Tibial nerve (tissue), 4 donors: ENCODE results near the gene MSH5. TPM values are rescaled to one million over a fixed set of nuclear protein-coding genes. Genes with fewer than 3 reads are reported as not detected.
A peak's percentile ranks its signal among the peaks of the same experiment; 100 is the strongest.

Experiments
- DNase-seq, 2 donors: peaks; one replicate each; pipeline ENCODE4 v3.0.0-alpha.2; 2019; ENCODE audit warnings: low spot score in 2 of 2
- H3K27ac ChIP-seq, 4 donors: fragments of 200-600 bp; sonication (generic) in 3 of 4; one replicate each; pipeline ENCODE4 v1.5.1; 2017 to 2019; ENCODE audit warnings: mild to moderate bottlenecking in 1 of 4
- H3K27me3 ChIP-seq, 2 donors: fragments of 200-600 bp; sonication (generic) in 1 of 2; one replicate each; pipeline versions ENCODE4 v1.5.1 to v1.6.0; 2017 to 2019
- H3K36me3 ChIP-seq, 3 donors: fragments of 200-600 bp; sonication (generic); one replicate each; pipeline ENCODE4 v1.5.1; 2018 to 2019
- H3K4me1 ChIP-seq, 4 donors: fragments of 200-600 bp; sonication (generic) in 3 of 4; one replicate each; pipeline ENCODE4 v1.5.1; 2017 to 2019
- H3K4me3 ChIP-seq, 4 donors: fragments of 200-600 bp; sonication (generic) in 3 of 4; one replicate each; pipeline ENCODE4 v1.5.1; 2017 to 2019; ENCODE audit warnings: mild to moderate bottlenecking in 1 of 4, moderate library complexity in 1 of 4
- H3K9me3 ChIP-seq, 4 donors: fragments of 200-600 bp; sonication (generic) in 3 of 4; one replicate each; pipeline ENCODE4 v1.5.1; 2017 to 2019
- CTCF ChIP-seq, 5 experiments: fragments of 200-600 bp in 3 of 5; fragments of 450-650 bp in 2 of 5; sonication (generic) in 3 of 5; IDR thresholded peaks; one replicate each; pipeline ENCODE4 v1.5.1; 2016 to 2019; ENCODE audit warnings: antibody characterized with exemption in 5 of 5, mild to moderate bottlenecking in 3 of 5, moderate library complexity in 2 of 5
- EP300 ChIP-seq, 2 donors: sonication (generic); formaldehyde crosslinking; IDR thresholded peaks; one replicate each; pipeline ENCODE4 v1.6.1; 2017; ENCODE audit warnings: antibody characterized with exemption in 2 of 2, mild to moderate bottlenecking in 1 of 2
- POLR2A ChIP-seq, 2 donors: fragments of 450-650 bp; IDR thresholded peaks; one replicate each; pipeline ENCODE4 v1.6.1; 2017; ENCODE audit warnings: antibody characterized with exemption in 2 of 2, mild to moderate bottlenecking in 2 of 2, moderate library complexity in 2 of 2
- WGBS, 2 donors: methylation state at CpG; one replicate each; pipeline ENCODE4 v1.1.5; 2018; 5-methylcytosine and 5-hydroxymethylcytosine counted together
- total RNA-seq, 4 donors: library from RNA; depleted of rRNA; stranded (reverse); fragments of >200 nt; gene quantifications; one replicate each; pipeline ENCODE4 v1.1.0, GENCODE V29; 2016

MSH5 gene
- total RNA-seq, 4 donors from 2014 or later: 12.2 to 25.5 (median 18.4) TPM

GRCh38 chr6:31736021-31736767 lies 3.6 kb upstream of the MSH5 start, which contains the start of gene CLIC1:
TSS of gene CLIC1 (minus strand) at chr6:31736530. CDS start at chr6:31736300, 230 bp downstream.
- H3K4me1 ChIP-seq: peaks cover 0 to 72% (median 41%) of the 10 kb centered on the region in 4 donors
- WGBS, 2 donors: 0 to 1% methylated on average over 24 of the region's 24 CpGs

DNA sequence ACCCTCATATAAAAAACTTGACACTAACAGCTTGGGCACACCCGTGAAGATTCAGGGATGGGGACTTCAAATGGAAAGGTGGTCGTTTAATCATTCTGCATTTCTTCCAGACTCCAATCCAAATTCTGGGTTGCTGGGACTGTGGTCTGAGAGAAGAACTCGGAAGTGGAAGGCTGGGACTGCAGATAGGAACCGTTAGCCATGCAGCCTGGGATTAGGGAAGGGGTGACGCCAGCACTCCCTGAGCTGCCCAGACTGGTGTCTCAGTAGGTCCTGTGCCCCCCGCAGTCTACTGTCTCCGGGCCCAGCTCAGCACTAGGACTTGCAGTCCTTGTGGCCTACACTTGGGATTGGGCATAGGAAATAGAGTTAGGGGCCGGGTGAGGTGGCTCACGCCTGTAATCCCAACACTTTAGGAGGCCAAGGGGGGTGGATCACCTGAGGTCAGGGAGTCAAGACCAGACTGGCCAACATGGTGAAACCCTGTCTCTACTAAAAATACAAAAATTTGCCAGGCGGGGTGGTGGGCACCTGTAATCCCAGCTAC lies 3.0 kb upstream of the MSH5 start:
- DNase-seq: no peak
- peak overlapping the region; percentile 64 to 76 (median 64) for H3K4me3 ChIP-seq
- H3K9me3 ChIP-seq: no peaks in the 10 kb centered on the region
- no peak for TF ChIP-seq POLR2A (IDR thresholded peaks at IDR 0.05)
- TF ChIP-seq EP300 (IDR thresholded peaks at IDR 0.05): no peak
- no peak for TF ChIP-seq CTCF (IDR thresholded peaks at IDR 0.05)
- H3K27ac ChIP-seq: peak overlapping the region; percentile 89 to 94 (median 92)
- H3K27me3 ChIP-seq: no peaks in the 10 kb centered on the region
- H3K36me3 ChIP-seq: peaks cover 0 to 24% (median 4%) of the 10 kb centered on the region in 3 donors
- 36 to 48% methylated on average over 10 of the region's 10 CpGs for WGBS, 2 donors
- H3K4me1 ChIP-seq: peaks cover 0 to 72% (median 41%) of the 10 kb centered on the region in 4 donors

More at GRCh38 chr6:31736021-31736767, 3.6 kb upstream of the MSH5 start, which contains the start of gene CLIC1:
- Histone ChIP-seq H3K36me3 (peaks cover 0 to 28% (median 4%) of the 10 kb centered on the region in 3 donors), H3K9me3 (no peaks in the 10 kb centered on the region), H3K27me3 (no peaks in the 10 kb centered on the region), H3K4me3 (peak within 1 kb of the TSS; percentile 64 to 76 (median 64)), H3K27ac (peak within 1 kb of the TSS; percentile 89 to 94 (median 92))
- TF ChIP-seq EP300 (IDR thresholded peaks at IDR 0.05) (peak in 1 of 2 donors; percentile 97), POLR2A (IDR thresholded peaks at IDR 0.05) (peak; percentile 92 to 95), CTCF (IDR thresholded peaks at IDR 0.05) (no peak)
- DNase-seq: peak; percentile 83 to 87

DNA sequence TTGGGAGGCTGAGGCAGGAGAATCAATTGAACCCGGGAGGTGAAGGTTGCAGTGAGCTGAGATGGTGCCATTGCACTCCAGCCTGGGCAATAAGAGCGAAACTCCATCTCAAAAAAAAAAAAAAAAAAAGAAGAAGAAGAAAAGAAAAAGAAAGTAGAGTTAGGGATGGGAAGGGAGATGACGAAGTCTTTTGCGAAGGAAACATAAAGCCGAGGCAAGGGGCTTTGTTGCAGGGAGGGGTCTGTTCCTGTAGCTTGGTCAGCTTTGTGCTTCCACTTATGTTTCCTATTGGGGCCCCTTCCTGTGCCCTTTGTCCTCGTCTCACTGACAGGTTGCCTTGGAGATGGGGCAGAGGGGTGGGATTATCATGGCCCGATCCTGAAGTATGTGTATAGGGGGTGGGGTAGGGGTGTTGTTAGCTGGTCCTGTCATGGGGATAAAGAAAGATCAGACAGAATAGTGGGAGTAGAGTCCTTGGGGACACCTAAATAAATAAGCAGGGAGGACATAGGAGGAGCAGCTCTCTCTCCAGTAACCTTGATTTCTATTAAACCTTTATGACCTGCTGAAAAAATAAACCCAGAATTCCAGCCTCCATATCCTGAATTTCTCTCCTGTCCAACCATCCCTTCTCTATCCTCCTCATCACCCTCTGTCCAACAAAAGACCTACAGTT lies 2.4 kb upstream of the MSH5 start:
- H3K27me3 ChIP-seq: no peaks in the 10 kb centered on the region
- WGBS, 2 donors: 51 to 58% methylated on average over 7 of the region's 7 CpGs
- DNase-seq: no peak
- no peaks in the 10 kb centered on the region for H3K9me3 ChIP-seq
- H3K4me1 ChIP-seq: peaks cover 0 to 66% (median 41%) of the 10 kb centered on the region in 4 donors
- H3K36me3 ChIP-seq: peaks cover 0 to 22% (median 4%) of the 10 kb centered on the region in 3 donors
- TF ChIP-seq EP300 (IDR thresholded peaks at IDR 0.05) (no peak), CTCF (IDR thresholded peaks at IDR 0.05) (no peak), POLR2A (IDR thresholded peaks at IDR 0.05) (no peak)
- peak overlapping the region; percentile 89 to 94 (median 92) for H3K27ac ChIP-seq
- H3K4me3 ChIP-seq: peak overlapping the region in 1 of 4 donors; percentile 64

- no peak overlapping the region for H3K4me3 ChIP-seq
- peaks cover 0 to 14% (median 4%) of the 10 kb centered on the region in 3 donors for H3K36me3 ChIP-seq
- peak in 1 of 2 donors; percentile 52 for DNase-seq
- 21 to 25% methylated on average over 6 of the region's 6 CpGs for WGBS, 2 donors
- H3K27ac ChIP-seq: peak overlapping the region; percentile 34 to 94 (median 92)
- H3K9me3 ChIP-seq: no peaks in the 10 kb centered on the region
- no peaks in the 10 kb centered on the region for H3K27me3 ChIP-seq
- peaks cover 0 to 58% (median 41%) of the 10 kb centered on the region in 4 donors for H3K4me1 ChIP-seq
- peak in 1 of 2 donors; percentile 24 for TF ChIP-seq POLR2A (IDR thresholded peaks at IDR 0.05)
- peak in 1 of 2 donors; percentile 50 for TF ChIP-seq EP300 (IDR thresholded peaks at IDR 0.05)
- TF ChIP-seq CTCF (IDR thresholded peaks at IDR 0.05): peak in 1 of 5 experiments; percentile 5
Measured at GRCh38 chr6:31737991-31738979, 1.5 kb upstream of the MSH5 start.
